HepG2 (cell line): ENCODE measurements around the gene TCERG1. TPM values are rescaled to one million over a fixed set of nuclear protein-coding genes. Genes with fewer than 3 reads are reported as not detected.

Experiments
- ATAC-seq: fragments of 200-7000 bp; cut with Tn5 transposase; 3 replicates; pipeline ENCODE4 v1.9.1; 2020; ENCODE audit warnings: mild to moderate bottlenecking, moderate library complexity
- BruUV-seq: library from RNA; stranded (reverse); fragments of 400-500 nt; replicated peaks from 2 replicates; lab custom pipeline; 2021; lab: Mats Ljungman, UMichigan
- CTCF ChIA-PET: fragments of 300-600 bp; formaldehyde crosslinking; extraction: SDS; loops from one replicate; lab custom pipeline; 2021; ENCODE audit warnings: low total read pairs, inconsistent platforms, low intra/inter-chr PET ratio; lab: Yijun Ruan, JAX
- POLR2A ChIA-PET: fragments of 350-600 bp; sonication (Branson Sonifier 250); formaldehyde crosslinking; loops from one replicate; lab custom pipeline; 2020; ENCODE audit warnings: antibody characterized with exemption, inconsistent platforms; lab: Yijun Ruan, JAX
- DNase-seq: peaks from one replicate; pipeline ENCODE4 v3.0.0-alpha.2; 2015; ENCODE audit warnings: low spot score
- FAIRE-seq: peaks from 3 replicates; lab custom pipeline; 2011; peaks lifted over from hg19 to GRCh38; lab: Jason Lieb, UNC
- H2AFZ ChIP-seq: one replicate; pipeline ENCODE4 v1.6.1; 2011; ENCODE audit warnings: low read length, inconsistent platforms
- H3K27ac ChIP-seq: fragments of 300-600 bp; 3 replicates; pipeline ENCODE4 v1.8.0; 2011; ENCODE audit warnings: mixed run types, mild to moderate bottlenecking, mixed read lengths, low read length, inconsistent platforms; ENCODE audit not compliant: insufficient read depth; ENCODE audit errors: extremely low read length
- H3K27me3 ChIP-seq, 2 experiments: fragments of 200-600 bp in 1 of 2; 2 replicates in 1 of 2; 3 replicates in 1 of 2; pipeline versions ENCODE4 v1.6.0 to v1.8.0; 2011; ENCODE audit warnings: low read length in 2 of 2, mild to moderate bottlenecking in 2 of 2, moderate library complexity in 2 of 2, inconsistent platforms in 1 of 2; ENCODE audit not compliant: insufficient read depth in 2 of 2, control insufficient read depth in 1 of 2
- H3K36me3 ChIP-seq, 2 experiments: fragments of 200-600 bp in 1 of 2; replicated peaks in 1 of 2; 2 replicates in 1 of 2; 3 replicates in 1 of 2; pipeline versions ENCODE4 v1.5.1 to v1.8.0; 2011; ENCODE audit warnings: low read length in 2 of 2, inconsistent platforms in 1 of 2; ENCODE audit not compliant: insufficient read depth in 2 of 2, control insufficient read depth in 1 of 2
- H3K4me1 ChIP-seq: 2 replicates; pipeline ENCODE4 v1.5.1; 2012; ENCODE audit warnings: low read length, inconsistent platforms; ENCODE audit not compliant: insufficient read depth
- H3K4me2 ChIP-seq: 2 replicates; pipeline ENCODE4 v1.6.0; 2011; ENCODE audit warnings: low read depth, low read length, inconsistent platforms
- H3K4me3 ChIP-seq, 3 experiments: fragments of 200-600 bp in 1 of 3; sonication (generic), shearing (Covaris generic) in 1 of 3; replicated peaks in 1 of 3; 2 replicates each; pipeline ENCODE4 v1.5.1; 2011 to 2016; ENCODE audit warnings: low read length in 3 of 3, inconsistent platforms in 2 of 3, low read depth in 2 of 3, mild to moderate bottlenecking in 2 of 3, control low read depth in 1 of 3, mixed read lengths in 1 of 3; ENCODE audit not compliant: insufficient read depth in 1 of 3
- H3K79me2 ChIP-seq: one replicate; pipeline ENCODE4 v1.6.1; 2011; ENCODE audit warnings: low read length, inconsistent platforms; ENCODE audit not compliant: insufficient read depth
- H3K9ac ChIP-seq: 2 replicates; pipeline ENCODE4 v1.6.0; 2011; ENCODE audit warnings: mild to moderate bottlenecking, low read depth, low read length, inconsistent platforms; ENCODE audit not compliant: insufficient read depth
- H3K9me3 ChIP-seq: 2 replicates; pipeline ENCODE4 v1.5.1; 2012; ENCODE audit warnings: mild to moderate bottlenecking, low read length
- H4K20me1 ChIP-seq: 2 replicates; pipeline ENCODE4 v1.6.0; 2011; ENCODE audit warnings: inconsistent platforms, mild to moderate bottlenecking, low read length, moderate library complexity; ENCODE audit not compliant: insufficient read depth
- CBFB ChIP-seq: sonication (generic); formaldehyde crosslinking; IDR thresholded peaks from 2 replicates; pipeline ENCODE4 v1.4.0; 2020; ENCODE audit warnings: missing genetic modification reagents
- EZH2 ChIP-seq: conservative IDR thresholded peaks from 2 replicates; pipeline ENCODE4 v1.6.1; 2012; ENCODE audit warnings: mild to moderate bottlenecking, low read depth, low read length, moderate library complexity
- FOXC1 ChIP-seq: sonication (generic); formaldehyde crosslinking; IDR thresholded peaks from 2 replicates; pipeline ENCODE4 v1.8.0; 2022; ENCODE audit warnings: mild to moderate bottlenecking, missing genetic modification reagents, borderline replicate concordance
- HHEX ChIP-seq: IDR thresholded peaks from 2 replicates; pipeline ENCODE4 v1.6.1; 2016; ENCODE audit warnings: control low read depth
- KLF13 ChIP-seq: sonication (generic); formaldehyde crosslinking; IDR thresholded peaks from 2 replicates; pipeline ENCODE4 v1.4.0; 2020; ENCODE audit warnings: mild to moderate bottlenecking, missing genetic modification reagents
- KLF6 ChIP-seq: IDR thresholded peaks from 2 replicates; pipeline ENCODE4 v1.8.0; 2016; ENCODE audit warnings: missing biosample characterization, missing genetic modification reagents
- NFKBIZ ChIP-seq: IDR thresholded peaks from 2 replicates; pipeline ENCODE4 v1.6.1; 2018; ENCODE audit warnings: missing genetic modification reagents, missing compliant biosample characterization
- SIX4 ChIP-seq: sonication (generic); formaldehyde crosslinking; IDR thresholded peaks from 2 replicates; pipeline ENCODE4 v1.4.0; 2020; ENCODE audit warnings: missing genetic modification reagents
- SRY ChIP-seq: sonication (generic); formaldehyde crosslinking; IDR thresholded peaks from 2 replicates; pipeline ENCODE4 v1.8.0; 2022; ENCODE audit warnings: mild to moderate bottlenecking, missing genetic modification reagents
- TAF1 ChIP-seq: sonication (generic); formaldehyde crosslinking; IDR thresholded peaks from 2 replicates; pipeline ENCODE4 v1.4.0; 2020; ENCODE audit warnings: missing genetic modification reagents
- ZNF3 ChIP-seq: IDR thresholded peaks from 2 replicates; pipeline ENCODE4 v1.7.0; 2017; ENCODE audit warnings: inconsistent platforms
- ZNF343 ChIP-seq: sonication (generic); formaldehyde crosslinking; IDR thresholded peaks from 2 replicates; pipeline ENCODE4 v1.4.0; 2020; ENCODE audit warnings: mild to moderate bottlenecking, missing genetic modification reagents
- ZNF615 ChIP-seq: sonication (generic); formaldehyde crosslinking; IDR thresholded peaks from 2 replicates; pipeline ENCODE4 v1.5.0; 2020; ENCODE audit warnings: mild to moderate bottlenecking, missing genetic modification reagents, borderline replicate concordance
- ZNF713 ChIP-seq: sonication (generic); formaldehyde crosslinking; IDR thresholded peaks from 2 replicates; pipeline ENCODE4 v1.4.0; 2020; ENCODE audit warnings: mild to moderate bottlenecking, missing genetic modification reagents
- WGBS: methylation state at CpG from one replicate; pipeline ENCODE4 v1.1.6; 2017; ENCODE audit warnings: low lambda C conversion rate; 5-methylcytosine and 5-hydroxymethylcytosine counted together
- in situ Hi-C: cut with HindIII; loops from 2 replicates; pipeline ENCODE4 v1.10.0; 2017; ENCODE audit warnings: low pct_unique_long_range_greater_than_20kb; ENCODE audit not compliant: extremely low pct_ligation_motif_present
- intact Hi-C: fragments of 100-400 bp; cut with micrococcal nuclease; formaldehyde crosslinking; loops from one replicate; pipeline ENCODE4 v1.10.0; 2022; ENCODE audit not compliant: unreplicated experiment
- polyA plus RNA-seq, 8 experiments: library from polyadenylated mRNA; depleted of rRNA in 3 of 8; stranded (reverse) in 7 of 8; unstranded in 1 of 8; fragments of >200 nt; fragmentation: Illumina TruSeq in 4 of 8; extraction: Trizol in 4 of 8; gene quantifications; 2 replicates each; pipeline versions ENCODE4 v1.2.1 to v1.2.3, GENCODE V29; 2011 to 2016; ENCODE audit warnings: low read depth in 4 of 8, missing spikeins in 1 of 8, mixed read lengths in 1 of 8; ENCODE audit not compliant: insufficient read depth in 1 of 8
- total RNA-seq, 5 experiments: library from RNA; depleted of rRNA; stranded (reverse); fragments of >200 nt; fragmentation: Illumina TruSeq; extraction: Trizol; gene quantifications; 2 replicates each; pipeline ENCODE4 v1.2.3, GENCODE V29; 2016; ENCODE audit warnings: low read depth in 1 of 5
- TF ChIP-seq, protein P1 (sequence below): sonication (generic); formaldehyde crosslinking; IDR thresholded peaks from 2 replicates; pipeline ENCODE4 v1.5.0; 2020; ENCODE audit warnings: missing genetic modification reagents
- TF ChIP-seq, protein P2 (sequence below): sonication (generic); formaldehyde crosslinking; IDR thresholded peaks from 2 replicates; pipeline ENCODE4 v1.9.0; 2021; ENCODE audit warnings: missing genetic modification reagents, borderline replicate concordance
- TF ChIP-seq, protein P3 (sequence below): sonication (generic); formaldehyde crosslinking; IDR thresholded peaks from 2 replicates; pipeline ENCODE4 v1.8.1; 2023; ENCODE audit warnings: missing genetic modification reagents, mild to moderate bottlenecking, borderline replicate concordance
- TF ChIP-seq, protein P4 (sequence below): sonication (generic); formaldehyde crosslinking; IDR thresholded peaks from 2 replicates; pipeline ENCODE4 v1.9.0; 2021; ENCODE audit warnings: missing genetic modification reagents, mild to moderate bottlenecking, borderline replicate concordance

Gene TCERG1
- total and polyA plus RNA-seq, 2 of the 13 experiments (the other 11 are each of a cell fraction or from before 2014, with no cell fraction given): 71.7 to 86.6 TPM

DNA sequence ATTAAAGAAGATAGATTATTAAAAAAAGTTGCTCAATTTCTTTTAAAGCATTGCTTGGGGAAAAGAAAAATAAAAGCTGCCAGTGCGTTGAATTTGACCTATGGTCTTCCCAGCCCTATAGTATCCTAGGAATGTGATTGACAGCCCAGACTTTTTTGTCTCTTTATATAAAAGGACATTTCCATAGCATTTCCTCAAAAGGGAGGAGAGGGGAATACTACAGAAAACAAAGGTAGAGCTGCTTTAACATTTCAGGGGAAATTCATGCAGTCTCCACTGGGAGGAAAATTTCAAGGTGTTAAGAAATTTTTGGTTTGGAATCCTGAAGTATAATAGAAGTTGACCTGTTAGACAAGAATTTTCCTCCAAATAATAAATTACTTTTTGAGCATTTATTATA lies 86.7 kb downstream of the TCERG1 start (continued):
- TF ChIP-seq, protein P1, sequence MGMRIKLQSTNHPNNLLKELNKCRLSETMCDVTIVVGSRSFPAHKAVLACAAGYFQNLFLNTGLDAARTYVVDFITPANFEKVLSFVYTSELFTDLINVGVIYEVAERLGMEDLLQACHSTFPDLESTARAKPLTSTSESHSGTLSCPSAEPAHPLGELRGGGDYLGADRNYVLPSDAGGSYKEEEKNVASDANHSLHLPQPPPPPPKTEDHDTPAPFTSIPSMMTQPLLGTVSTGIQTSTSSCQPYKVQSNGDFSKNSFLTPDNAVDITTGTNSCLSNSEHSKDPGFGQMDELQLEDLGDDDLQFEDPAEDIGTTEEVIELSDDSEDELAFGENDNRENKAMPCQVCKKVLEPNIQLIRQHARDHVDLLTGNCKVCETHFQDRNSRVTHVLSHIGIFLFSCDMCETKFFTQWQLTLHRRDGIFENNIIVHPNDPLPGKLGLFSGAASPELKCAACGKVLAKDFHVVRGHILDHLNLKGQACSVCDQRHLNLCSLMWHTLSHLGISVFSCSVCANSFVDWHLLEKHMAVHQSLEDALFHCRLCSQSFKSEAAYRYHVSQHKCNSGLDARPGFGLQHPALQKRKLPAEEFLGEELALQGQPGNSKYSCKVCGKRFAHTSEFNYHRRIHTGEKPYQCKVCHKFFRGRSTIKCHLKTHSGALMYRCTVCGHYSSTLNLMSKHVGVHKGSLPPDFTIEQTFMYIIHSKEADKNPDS (CRISPR knock-in tag): no peak
- TF ChIP-seq, protein P2, sequence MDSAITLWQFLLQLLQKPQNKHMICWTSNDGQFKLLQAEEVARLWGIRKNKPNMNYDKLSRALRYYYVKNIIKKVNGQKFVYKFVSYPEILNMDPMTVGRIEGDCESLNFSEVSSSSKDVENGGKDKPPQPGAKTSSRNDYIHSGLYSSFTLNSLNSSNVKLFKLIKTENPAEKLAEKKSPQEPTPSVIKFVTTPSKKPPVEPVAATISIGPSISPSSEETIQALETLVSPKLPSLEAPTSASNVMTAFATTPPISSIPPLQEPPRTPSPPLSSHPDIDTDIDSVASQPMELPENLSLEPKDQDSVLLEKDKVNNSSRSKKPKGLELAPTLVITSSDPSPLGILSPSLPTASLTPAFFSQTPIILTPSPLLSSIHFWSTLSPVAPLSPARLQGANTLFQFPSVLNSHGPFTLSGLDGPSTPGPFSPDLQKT (CRISPR knock-in tag): no peak
- TF ChIP-seq ZNF713 (CRISPR knock-in tag) (no peak), ZNF3 (CRISPR knock-in tag) (no peak)

DNA sequence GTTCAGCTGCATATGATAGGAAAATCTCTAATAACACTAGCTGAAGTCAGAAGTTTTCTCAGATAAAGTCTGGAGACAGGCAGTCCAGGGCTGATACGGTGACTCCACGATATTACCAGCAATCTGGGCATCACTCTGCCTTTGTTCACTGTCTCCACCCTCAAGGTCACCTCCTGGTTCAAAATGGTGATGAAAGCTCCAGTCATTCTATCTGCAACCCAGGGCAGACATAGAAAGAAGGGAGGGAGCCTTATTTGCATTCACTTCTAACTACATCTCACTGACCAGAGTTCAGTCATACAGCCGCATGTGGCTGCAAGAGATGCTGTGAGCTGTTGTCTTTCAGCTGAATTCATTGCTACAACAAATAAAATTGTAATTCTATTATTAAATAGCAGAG lies 91.3 kb downstream of the TCERG1 start:
- FAIRE-seq (no peak), ATAC-seq (peak; percentile 54), DNase-seq (peak; percentile 50)
- Histone ChIP-seq H2AFZ (no peak overlapping the region), H3K9me3 (no peaks in the 10 kb centered on the region), H4K20me1 (no peaks in the 10 kb centered on the region), H3K4me3 (no peak overlapping the region), H3K79me2 (no peaks in the 10 kb centered on the region), H3K27ac (no peak overlapping the region), H3K9ac (no peak overlapping the region), H3K4me2 (no peak overlapping the region)
- WGBS: 0% methylated on average over 3 of the region's 3 CpGs
- ChIA-PET CTCF (no interaction called here), POLR2A (interaction anchor here (0.8 kb wide), 1 partner anchor 92 kb away, joined by 3 read pairs; the partner anchor contains the start of gene TCERG1)
- BruUV-seq: no TSS peak
- intact Hi-C loops (loop anchor here (10.0 kb wide), 1 partner anchor 1036 kb away; no protein-coding TSS in a partner anchor), in situ Hi-C loops (no loop called here)
- TF ChIP-seq ZNF615 (CRISPR knock-in tag): no peak
- no peak for TF ChIP-seq HHEX (CRISPR knock-in tag)
- no peak for TF ChIP-seq EZH2
- no peak for TF ChIP-seq ZNF343 (CRISPR knock-in tag)
- TF ChIP-seq, protein P3, sequence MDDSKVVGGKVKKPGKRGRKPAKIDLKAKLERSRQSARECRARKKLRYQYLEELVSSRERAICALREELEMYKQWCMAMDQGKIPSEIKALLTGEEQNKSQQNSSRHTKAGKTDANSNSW (CRISPR knock-in tag): no peak
- TF ChIP-seq, protein P4, sequence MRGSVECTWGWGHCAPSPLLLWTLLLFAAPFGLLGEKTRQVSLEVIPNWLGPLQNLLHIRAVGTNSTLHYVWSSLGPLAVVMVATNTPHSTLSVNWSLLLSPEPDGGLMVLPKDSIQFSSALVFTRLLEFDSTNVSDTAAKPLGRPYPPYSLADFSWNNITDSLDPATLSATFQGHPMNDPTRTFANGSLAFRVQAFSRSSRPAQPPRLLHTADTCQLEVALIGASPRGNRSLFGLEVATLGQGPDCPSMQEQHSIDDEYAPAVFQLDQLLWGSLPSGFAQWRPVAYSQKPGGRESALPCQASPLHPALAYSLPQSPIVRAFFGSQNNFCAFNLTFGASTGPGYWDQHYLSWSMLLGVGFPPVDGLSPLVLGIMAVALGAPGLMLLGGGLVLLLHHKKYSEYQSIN (CRISPR knock-in tag): no peak
- TF ChIP-seq TAF1: no peak
- TF ChIP-seq SRY (CRISPR knock-in tag): no peak
- TF ChIP-seq KLF13 (CRISPR knock-in tag): no peak
- no peak for TF ChIP-seq CBFB (CRISPR knock-in tag)
- TF ChIP-seq KLF6 (CRISPR knock-in tag): no peak
- TF ChIP-seq NFKBIZ (CRISPR knock-in tag): no peak
- no peak for TF ChIP-seq SIX4 (CRISPR knock-in tag)
- TF ChIP-seq FOXC1 (CRISPR knock-in tag): no peak
- TF ChIP-seq, all 625 proteins: peak for 0
- Histone ChIP-seq H3K27me3 (no peaks in the 10 kb centered on the region), H3K36me3 (no peaks in the 10 kb centered on the region), H3K4me1 (no peaks in the 10 kb centered on the region)
